ENCODE measurements around the gene FAM217A. TPM values are rescaled to one million over a fixed set of nuclear protein-coding genes. Genes with fewer than 3 reads are reported as not detected.

FAM217A gene
- total RNA-seq, 1 donor from 2014 or later: not detected

- Histone ChIP-seq H3K27me3 (ENCODE audit: control insufficient read depth, insufficient read depth, low read length) (no peaks in the 10 kb centered on the region), H3K36me3 (ENCODE audit: control insufficient read depth, insufficient read depth, low read length) (no peaks in the 10 kb centered on the region), H3K4me3 (ENCODE audit: low read depth, low read length) (no peak overlapping the region)
- no peak for DNase-seq (ENCODE audit: low read depth)
- TF ChIP-seq CTCF (IDR thresholded peaks at IDR 0.05; ENCODE audit: insufficient read depth, low read length, poor library complexity, severe bottlenecking): no peak
Measured at GRCh38 chr6:4036581-4036980, 42.4 kb downstream of the FAM217A start.

GRCh38 chr6:4032475-4032874 lies 46.5 kb downstream of the FAM217A start:
- TF ChIP-seq CTCF (IDR thresholded peaks at IDR 0.05; ENCODE audit: insufficient read depth, low read length, poor library complexity, severe bottlenecking): no peak

DNA sequence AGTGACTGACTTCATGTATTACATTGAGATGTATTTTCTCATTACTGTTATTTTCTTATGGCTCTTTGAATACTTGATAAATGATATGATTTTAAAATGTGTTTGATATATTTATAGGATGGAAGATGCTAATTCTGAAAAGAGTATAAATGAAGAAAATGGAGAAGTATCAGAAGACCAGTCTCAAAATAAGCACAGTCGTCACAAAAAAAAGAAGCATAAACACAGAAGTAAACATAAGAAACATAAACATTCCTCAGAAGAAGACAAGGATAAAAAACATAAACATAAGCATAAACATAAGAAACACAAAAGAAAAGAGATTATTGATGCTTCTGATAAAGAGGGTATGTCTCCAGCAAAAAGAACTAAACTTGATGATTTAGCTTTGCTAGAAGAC lies 47.5 kb downstream of the FAM217A start:
- Histone ChIP-seq H3K27me3 (ENCODE audit: control insufficient read depth, insufficient read depth, low read length) (no peaks in the 10 kb centered on the region), H3K36me3 (ENCODE audit: control insufficient read depth, insufficient read depth, low read length) (no peaks in the 10 kb centered on the region), H3K4me3 (ENCODE audit: low read depth, low read length) (no peak overlapping the region)
- no peak for TF ChIP-seq CTCF (IDR thresholded peaks at IDR 0.05; ENCODE audit: insufficient read depth, low read length, poor library complexity, severe bottlenecking)
- no peak for DNase-seq (ENCODE audit: low read depth)

More at GRCh38 chr6:4032475-4032874, 46.5 kb downstream of the FAM217A start:
- Histone ChIP-seq H3K4me3 (ENCODE audit: low read depth, low read length) (no peak overlapping the region), H3K27me3 (ENCODE audit: control insufficient read depth, insufficient read depth, low read length) (no peaks in the 10 kb centered on the region), H3K36me3 (ENCODE audit: control insufficient read depth, insufficient read depth, low read length) (no peaks in the 10 kb centered on the region)
- DNase-seq (ENCODE audit: low read depth): no peak

- TF ChIP-seq CTCF (IDR thresholded peaks at IDR 0.05; ENCODE audit: insufficient read depth, low read length, poor library complexity, severe bottlenecking): no peak
- no peaks in the 10 kb centered on the region for H3K36me3 ChIP-seq (ENCODE audit: control insufficient read depth, insufficient read depth, low read length)
- no peak for DNase-seq (ENCODE audit: low read depth)
- no peak overlapping the region for H3K4me3 ChIP-seq (ENCODE audit: low read depth, low read length)
- H3K27me3 ChIP-seq (ENCODE audit: control insufficient read depth, insufficient read depth, low read length): no peaks in the 10 kb centered on the region
Measured at GRCh38 chr6:4030669-4031068, 48.3 kb downstream of the FAM217A start.

- Histone ChIP-seq H3K4me3 (ENCODE audit: low read depth, low read length) (no peak overlapping the region), H3K36me3 (ENCODE audit: control insufficient read depth, insufficient read depth, low read length) (no peaks in the 10 kb centered on the region), H3K27me3 (ENCODE audit: control insufficient read depth, insufficient read depth, low read length) (no peaks in the 10 kb centered on the region)
- DNase-seq (ENCODE audit: low read depth): no peak
- TF ChIP-seq CTCF (IDR thresholded peaks at IDR 0.05; ENCODE audit: insufficient read depth, low read length, poor library complexity, severe bottlenecking): no peak
Measured at GRCh38 chr6:4029687-4030086, 49.2 kb downstream of the FAM217A start.

- no peak for DNase-seq (ENCODE audit: low read depth)
- no peak for TF ChIP-seq CTCF (IDR thresholded peaks at IDR 0.05; ENCODE audit: insufficient read depth, low read length, poor library complexity, severe bottlenecking)
- H3K36me3 ChIP-seq (ENCODE audit: control insufficient read depth, insufficient read depth, low read length): no peaks in the 10 kb centered on the region
- H3K4me3 ChIP-seq (ENCODE audit: low read depth, low read length): no peak overlapping the region
- H3K27me3 ChIP-seq (ENCODE audit: control insufficient read depth, insufficient read depth, low read length): no peaks in the 10 kb centered on the region
Measured at GRCh38 chr6:4028051-4028450, 50.9 kb downstream of the FAM217A start.

Data from kidney epithelial cell (primary cell).